ENCODE data around the gene RASSF5.

The RASSF5 gene

GRCh38 chr1:206512851-206513180, 5.5 kb downstream of the RASSF5 start:
- Mint-ChIP-seq H3K4me3 (no peak overlapping the region), H3K4me1 (peaks cover 17% of the 10 kb centered on the region), H3K27ac (no peak overlapping the region), H3K36me3 (peaks cover 5% of the 10 kb centered on the region), H3K9me3 (no peaks in the 10 kb centered on the region)
- ATAC-seq (no peak), DNase-seq (ENCODE audit: low spot score in 2 of 2) (no peak)

GRCh38 chr1:206513312-206514111, 6.2 kb downstream of the RASSF5 start:
- Mint-ChIP-seq H3K9me3 (no peaks in the 10 kb centered on the region), H3K27ac (no peak overlapping the region), H3K36me3 (peaks cover under 1% of the 10 kb centered on the region), H3K4me1 (peaks cover 14% of the 10 kb centered on the region), H3K4me3 (no peak overlapping the region)
- DNase-seq (ENCODE audit: low spot score in 2 of 2): no peak
- no peak for ATAC-seq

GRCh38 chr1:206514813-206515387, 7.6 kb downstream of the RASSF5 start:
- no peak for DNase-seq (ENCODE audit: low spot score in 2 of 2)

GRCh38 chr1:206516728-206516990, 9.3 kb downstream of the RASSF5 start:
- DNase-seq (ENCODE audit: low spot score in 2 of 2) (no peak), ATAC-seq (no peak)
- no peak overlapping the region for H3K27ac Mint-ChIP-seq
- no peak overlapping the region for H3K4me3 Mint-ChIP-seq
- no peaks in the 10 kb centered on the region for H3K36me3 Mint-ChIP-seq
- H3K4me1 Mint-ChIP-seq: no peaks in the 10 kb centered on the region
- no peaks in the 10 kb centered on the region for H3K9me3 Mint-ChIP-seq

More at GRCh38 chr1:206514813-206515387, 7.6 kb downstream of the RASSF5 start:
- Mint-ChIP-seq H3K9me3 (no peaks in the 10 kb centered on the region), H3K4me3 (no peak overlapping the region), H3K36me3 (no peaks in the 10 kb centered on the region), H3K4me1 (no peaks in the 10 kb centered on the region), H3K27ac (no peak overlapping the region)
- no peak for ATAC-seq

- Mint-ChIP-seq H3K4me3 (no peak overlapping the region), H3K9me3 (no peaks in the 10 kb centered on the region), H3K36me3 (no peaks in the 10 kb centered on the region), H3K27ac (no peak overlapping the region), H3K4me1 (no peaks in the 10 kb centered on the region)
- no peak for DNase-seq (ENCODE audit: low spot score in 2 of 2)
- ATAC-seq: no peak
Observed at GRCh38 chr1:206517784-206518183, 10.5 kb downstream of the RASSF5 start.

GRCh38 chr1:206518206-206518605, 10.9 kb downstream of the RASSF5 start:
- DNase-seq (ENCODE audit: low spot score in 2 of 2) (no peak), ATAC-seq (no peak)
- no peak overlapping the region for H3K4me3 Mint-ChIP-seq
- H3K27ac Mint-ChIP-seq: no peak overlapping the region
- no peaks in the 10 kb centered on the region for H3K4me1 Mint-ChIP-seq
- H3K36me3 Mint-ChIP-seq: no peaks in the 10 kb centered on the region
- H3K9me3 Mint-ChIP-seq: no peaks in the 10 kb centered on the region

GRCh38 chr1:206518743-206519142, 11.4 kb downstream of the RASSF5 start:
- Mint-ChIP-seq H3K9me3 (no peaks in the 10 kb centered on the region), H3K27ac (no peak overlapping the region), H3K36me3 (no peaks in the 10 kb centered on the region), H3K4me3 (no peak overlapping the region), H3K4me1 (no peaks in the 10 kb centered on the region)
- DNase-seq (ENCODE audit: low spot score in 2 of 2): no peak
- ATAC-seq: no peak

- peaks cover 7% of the 10 kb centered on the region for H3K4me1 Mint-ChIP-seq
- ATAC-seq: no peak
- no peak overlapping the region for H3K27ac Mint-ChIP-seq
- no peaks in the 10 kb centered on the region for H3K9me3 Mint-ChIP-seq
- DNase-seq (ENCODE audit: low spot score in 2 of 2): no peak
- H3K36me3 Mint-ChIP-seq: no peaks in the 10 kb centered on the region
- no peak overlapping the region for H3K4me3 Mint-ChIP-seq
Observed at GRCh38 chr1:206521127-206521526, 13.8 kb downstream of the RASSF5 start.

- DNase-seq (ENCODE audit: low spot score in 2 of 2) (no peak), ATAC-seq (no peak)
- Mint-ChIP-seq H3K4me1 (peaks cover 7% of the 10 kb centered on the region), H3K36me3 (no peaks in the 10 kb centered on the region), H3K27ac (no peak overlapping the region), H3K9me3 (no peaks in the 10 kb centered on the region), H3K4me3 (no peak overlapping the region)
Observed at GRCh38 chr1:206521694-206522402, 14.5 kb downstream of the RASSF5 start.

GRCh38 chr1:206524739-206525364, 17.5 kb downstream of the RASSF5 start:
- DNase-seq (ENCODE audit: low spot score in 2 of 2) (no peak), ATAC-seq (peak; percentile 59)
- Mint-ChIP-seq H3K9me3 (no peaks in the 10 kb centered on the region), H3K27ac (no peak overlapping the region), H3K4me1 (peaks cover 7% of the 10 kb centered on the region), H3K36me3 (no peaks in the 10 kb centered on the region), H3K4me3 (no peak overlapping the region)

- no peaks in the 10 kb centered on the region for H3K9me3 Mint-ChIP-seq
- no peak overlapping the region for H3K4me3 Mint-ChIP-seq
- no peaks in the 10 kb centered on the region for H3K36me3 Mint-ChIP-seq
- DNase-seq (ENCODE audit: low spot score in 2 of 2): no peak
- peaks cover 7% of the 10 kb centered on the region for H3K4me1 Mint-ChIP-seq
- ATAC-seq: no peak
- no peak overlapping the region for H3K27ac Mint-ChIP-seq
Observed at GRCh38 chr1:206526064-206526911, 19.0 kb downstream of the RASSF5 start.

- no peaks in the 10 kb centered on the region for H3K9me3 Mint-ChIP-seq
Observed at GRCh38 chr1:206529425-206529824, 22.1 kb downstream of the RASSF5 start.

GRCh38 chr1:206532368-206532767, 25.0 kb downstream of the RASSF5 start:
- H3K9me3 Mint-ChIP-seq: no peaks in the 10 kb centered on the region
- H3K27ac Mint-ChIP-seq: no peak overlapping the region
- DNase-seq (ENCODE audit: low spot score in 2 of 2): no peak
- H3K36me3 Mint-ChIP-seq: no peaks in the 10 kb centered on the region
- H3K4me3 Mint-ChIP-seq: no peak overlapping the region
- no peaks in the 10 kb centered on the region for H3K4me1 Mint-ChIP-seq
- no peak for ATAC-seq

More at GRCh38 chr1:206529425-206529824, 22.1 kb downstream of the RASSF5 start:
- H3K27ac Mint-ChIP-seq: no peak overlapping the region
- DNase-seq (ENCODE audit: low spot score in 2 of 2) (no peak), ATAC-seq (no peak)
- H3K4me1 Mint-ChIP-seq: peaks cover 7% of the 10 kb centered on the region
- no peak overlapping the region for H3K4me3 Mint-ChIP-seq
- H3K36me3 Mint-ChIP-seq: no peaks in the 10 kb centered on the region

- Mint-ChIP-seq H3K4me1 (peaks cover 8% of the 10 kb centered on the region), H3K27ac (peak overlapping the region; percentile 11), H3K9me3 (no peaks in the 10 kb centered on the region), H3K36me3 (no peaks in the 10 kb centered on the region), H3K4me3 (no peak overlapping the region)
- DNase-seq (ENCODE audit: low spot score in 2 of 2): no peak
- no peak for ATAC-seq
Observed at GRCh38 chr1:206534552-206534951, 27.2 kb downstream of the RASSF5 start.

- Mint-ChIP-seq H3K9me3 (no peaks in the 10 kb centered on the region), H3K36me3 (no peaks in the 10 kb centered on the region), H3K4me1 (peaks cover 8% of the 10 kb centered on the region), H3K27ac (no peak overlapping the region), H3K4me3 (no peak overlapping the region)
- ATAC-seq (no peak), DNase-seq (ENCODE audit: low spot score in 2 of 2) (no peak)
Observed at GRCh38 chr1:206535853-206536188, 28.5 kb downstream of the RASSF5 start.
